SIG-M5 (cell line): ENCODE measurements around the gene C19orf47.
"Not testable (repeated sequence)": the region's sequence is repeated elsewhere in the genome, so short reads cannot be mapped to it uniquely, and the experiment has no call there.

ENCODE experiments used
- DNase-seq: peaks from one replicate; lab custom pipeline; 2025; lab: John Stamatoyannopoulos, UW

C19orf47 gene

DNA sequence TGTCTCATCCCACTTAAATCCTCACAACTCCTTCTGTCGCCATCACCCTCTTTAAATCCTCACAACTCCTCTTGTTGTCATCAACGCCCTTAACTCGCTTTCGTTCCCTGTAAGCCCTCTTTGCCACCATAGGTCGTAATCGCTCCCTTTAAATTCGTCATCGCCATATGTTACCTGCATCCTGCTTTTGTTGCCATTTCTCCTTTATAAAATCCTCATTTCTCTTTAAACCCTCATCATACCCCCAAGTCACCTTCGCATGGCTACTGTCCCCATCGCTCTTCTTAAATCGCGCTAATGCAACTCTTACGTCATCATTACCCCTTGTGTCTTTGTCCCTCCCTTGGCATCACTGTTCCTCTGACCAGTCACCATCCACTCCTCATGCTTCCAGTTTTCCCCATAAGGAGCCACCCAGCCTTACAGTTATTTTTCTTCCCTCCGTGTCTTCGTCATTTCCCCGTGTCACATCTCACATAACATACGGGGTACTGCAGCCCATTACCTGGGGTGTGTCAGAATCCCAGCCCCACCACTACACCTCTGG, 837 bp upstream of the C19orf47 start:
- no peak for DNase-seq

DNA sequence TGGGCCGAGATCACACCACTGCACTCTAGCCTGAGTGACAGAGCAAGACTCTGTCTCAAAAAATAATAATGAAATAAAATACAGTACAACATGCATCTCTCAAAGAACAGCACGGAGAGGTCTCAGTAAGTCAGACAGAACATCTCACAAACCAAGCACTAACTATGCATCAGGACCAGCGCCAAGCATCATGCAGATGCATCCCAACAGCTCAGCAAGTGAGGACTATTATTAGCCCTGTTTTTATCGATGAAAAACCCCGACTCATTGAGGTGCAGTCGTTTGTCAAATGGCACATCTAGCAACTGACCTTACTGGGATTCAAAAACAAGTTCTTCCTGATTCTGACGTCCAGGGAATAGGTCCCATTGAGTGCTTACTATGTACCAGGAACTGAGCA, 3.8 kb downstream of the C19orf47 start:
- DNase-seq = no peak

GRCh38 chr19:40342644-40343311, 5.4 kb downstream of the C19orf47 start:
- no peak for DNase-seq

- no peak for DNase-seq
Measured at GRCh38 chr19:40341601-40342482, 6.4 kb downstream of the C19orf47 start.

- DNase-seq = no peak
Measured at GRCh38 chr19:40339018-40339728, 9.0 kb downstream of the C19orf47 start.

GRCh38 chr19:40337594-40337993, 10.6 kb downstream of the C19orf47 start:
- DNase-seq = no peak

GRCh38 chr19:40337107-40337506, 11.1 kb downstream of the C19orf47 start:
- no peak for DNase-seq

GRCh38 chr19:40336601-40336900, 11.6 kb downstream of the C19orf47 start:
- no peak for DNase-seq

DNA sequence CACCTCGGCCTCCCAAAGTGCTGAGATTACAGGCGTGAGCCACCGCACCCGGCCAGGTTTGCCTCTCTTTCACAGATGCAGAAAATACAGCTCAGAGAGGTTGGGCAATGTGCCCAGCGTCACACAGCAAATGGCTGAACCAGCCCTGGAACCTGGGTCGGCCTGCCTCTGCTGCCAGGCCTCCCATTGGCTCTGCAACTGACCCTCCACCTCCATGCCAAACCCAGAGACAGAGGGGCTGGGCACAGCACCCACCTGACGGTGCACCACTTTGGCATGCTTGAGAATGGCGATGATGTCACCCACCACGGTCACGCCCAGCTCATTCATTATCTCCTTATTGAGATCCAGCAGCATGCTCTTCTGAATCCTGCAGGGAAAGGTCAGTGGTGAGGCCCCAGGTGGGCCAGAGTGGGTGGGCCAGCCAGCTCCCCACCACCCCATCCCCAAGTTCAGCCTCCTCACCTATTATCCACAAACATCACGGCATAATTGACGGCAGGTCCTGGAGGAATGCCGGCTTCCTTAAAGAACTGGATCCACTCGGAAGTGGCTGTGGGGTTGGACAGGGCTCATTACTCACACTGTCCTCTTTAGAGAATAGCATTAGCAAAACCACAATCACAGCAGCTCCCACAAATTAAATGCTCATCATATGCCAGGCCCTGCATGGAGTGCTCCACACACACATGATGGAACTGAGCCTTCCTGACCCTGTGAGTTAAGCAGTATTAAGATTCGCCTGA, 12.2 kb downstream of the C19orf47 start:
- DNase-seq = no peak

DNA sequence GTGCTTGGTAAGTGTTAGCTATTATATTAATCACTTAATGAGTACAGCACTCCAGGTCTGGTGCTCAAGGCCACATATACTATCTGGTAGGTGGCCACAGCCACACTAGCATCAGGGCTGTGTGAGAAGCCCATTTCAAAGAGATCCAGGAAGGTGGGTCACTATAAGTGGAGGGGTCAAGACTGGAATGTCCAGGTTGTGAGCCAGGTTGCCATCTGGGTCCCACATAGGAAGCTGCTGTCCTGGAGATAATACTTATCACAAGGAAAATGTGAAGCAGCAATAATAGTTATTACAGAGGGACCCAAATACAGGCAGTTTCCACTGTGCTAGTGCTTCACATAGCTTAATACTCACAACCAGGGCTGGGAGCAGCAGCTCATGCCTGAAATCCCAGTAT, 13.1 kb downstream of the C19orf47 start:
- no peak for DNase-seq

DNA sequence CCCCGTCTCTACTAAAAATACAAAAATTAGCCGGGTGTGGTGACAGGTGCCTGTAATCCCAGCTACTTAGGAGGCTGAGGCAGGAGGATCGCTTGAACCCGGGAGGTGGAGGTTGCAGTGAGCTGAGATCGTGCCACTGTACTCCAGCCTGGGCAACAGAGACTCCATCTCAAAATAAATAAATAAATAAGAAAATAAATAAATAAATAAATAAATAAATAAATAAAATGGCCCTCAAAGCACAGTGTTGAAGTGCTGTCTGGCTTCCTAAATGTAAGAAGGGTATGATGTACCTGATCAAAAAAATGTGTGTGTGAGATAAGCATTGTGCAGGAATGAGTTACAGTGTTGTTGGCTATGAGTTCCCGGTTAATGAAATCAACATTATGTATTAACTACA, 15.1 kb downstream of the C19orf47 start:
- DNase-seq = not testable (repeated sequence)

DNA sequence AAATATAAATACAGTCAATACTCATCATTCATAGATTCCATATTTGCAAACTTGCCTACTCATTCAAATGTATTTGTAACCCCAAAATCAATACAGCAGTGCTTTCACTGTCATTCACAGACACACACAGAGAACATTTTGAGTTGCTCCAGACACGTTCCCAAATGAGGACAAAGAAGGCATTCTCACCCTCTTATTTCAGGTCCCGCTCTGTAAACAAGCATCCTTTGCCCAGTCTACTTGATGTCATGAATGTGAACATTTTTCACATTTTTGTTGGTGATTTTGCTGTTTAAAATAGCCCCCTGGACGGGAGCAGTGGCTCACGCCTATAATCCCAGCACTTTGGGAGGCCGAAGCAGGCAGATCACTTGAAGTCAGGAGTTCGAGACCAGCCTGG, 15.5 kb downstream of the C19orf47 start:
- no peak for DNase-seq

DNA sequence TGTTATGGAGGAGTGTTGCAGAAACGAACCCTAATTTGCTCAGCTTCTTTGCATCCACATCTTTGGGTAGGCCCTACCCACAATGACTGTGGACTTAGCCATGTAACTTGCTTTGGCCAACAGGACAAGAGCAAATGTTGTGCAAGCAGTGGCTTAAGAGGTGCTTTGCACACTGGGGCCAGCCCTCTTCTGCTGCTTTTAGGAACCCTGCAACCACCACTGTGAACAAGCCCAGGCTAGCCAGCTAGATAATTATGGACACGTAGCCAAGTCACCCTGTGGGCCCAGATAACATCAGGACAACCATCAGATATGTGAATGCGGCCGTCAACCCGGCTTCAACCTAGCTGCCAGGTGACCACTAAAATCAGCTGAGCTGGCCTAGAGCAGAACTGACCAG, 17.1 kb downstream of the C19orf47 start:
- DNase-seq = no peak

DNA sequence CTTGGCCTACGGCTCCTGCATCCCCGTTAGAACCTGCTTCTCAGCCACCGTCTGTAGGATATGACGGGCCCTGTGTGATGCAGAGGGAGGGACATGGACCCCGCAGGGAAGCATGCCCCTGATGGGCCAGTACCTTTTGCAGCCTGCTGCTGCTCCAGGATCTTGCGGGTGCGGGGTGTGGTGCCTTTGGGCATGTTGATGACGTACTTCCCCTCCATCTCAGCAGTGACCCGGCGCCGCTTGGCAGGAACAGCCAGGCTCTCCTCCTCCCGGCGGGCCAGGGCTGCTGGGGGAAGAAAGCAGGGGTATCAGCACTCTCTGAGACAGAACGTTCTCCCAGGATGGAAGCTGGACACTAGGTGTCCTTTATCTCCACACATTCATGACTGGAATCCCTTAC, 22.0 kb downstream of the C19orf47 start:
- no peak for DNase-seq

DNA sequence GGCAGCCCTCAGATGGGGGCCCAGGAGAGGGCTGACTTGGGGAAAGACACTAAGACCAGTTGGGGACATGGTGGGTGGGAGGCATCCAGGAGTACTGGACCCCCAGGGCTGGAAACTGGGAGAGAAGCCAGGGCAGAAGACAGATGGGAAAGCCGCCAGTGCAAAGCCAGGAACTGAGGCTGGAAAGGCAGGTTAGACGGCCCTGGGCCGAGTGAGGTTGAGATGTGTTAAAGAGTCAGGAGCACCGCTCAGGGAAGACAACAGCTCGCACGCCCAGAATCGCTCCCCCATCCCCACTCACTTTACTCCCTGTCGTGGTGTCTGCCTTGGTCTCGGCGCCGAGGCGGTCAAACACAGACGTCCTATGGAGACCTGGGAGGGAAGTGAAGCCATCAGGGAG, 24.5 kb downstream of the C19orf47 start:
- DNase-seq = no peak

DNA sequence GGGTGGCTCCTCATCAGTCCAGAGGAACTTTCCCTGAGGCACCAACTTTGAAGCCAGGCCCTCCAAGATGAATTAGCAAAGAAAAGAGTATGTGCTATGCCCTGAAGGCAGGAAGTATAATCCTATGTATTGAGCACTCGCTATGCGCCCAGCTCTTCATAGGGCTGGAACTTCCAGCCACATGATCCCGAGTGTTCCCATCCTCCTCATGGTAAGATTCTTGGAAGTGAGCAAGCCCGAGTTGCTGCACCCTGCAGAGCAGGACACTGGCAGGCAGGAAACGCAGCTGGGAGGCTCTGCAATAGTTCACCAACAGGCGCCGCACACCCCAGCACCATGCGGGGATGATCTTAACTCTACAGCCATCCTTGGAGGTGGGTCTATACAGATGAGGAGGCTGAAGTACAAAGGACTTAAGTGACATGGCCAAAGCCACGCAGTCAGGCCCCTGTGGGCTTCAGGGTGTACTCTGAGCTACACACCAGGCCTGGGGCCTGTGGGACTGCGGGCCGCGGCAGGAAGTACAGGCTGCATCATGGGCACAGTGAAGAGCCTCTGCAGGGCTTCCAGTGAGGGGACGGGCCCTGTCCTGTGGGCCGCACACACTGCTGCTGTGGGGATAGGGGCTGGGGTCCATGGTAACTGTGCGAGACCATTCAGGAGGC, 25.1 kb downstream of the C19orf47 start:
- no peak for DNase-seq

GRCh38 chr19:40322271-40322610, 26.0 kb downstream of the C19orf47 start:
- DNase-seq = no peak

GRCh38 chr19:40321566-40322270, 26.5 kb downstream of the C19orf47 start:
- no peak for DNase-seq

GRCh38 chr19:40321076-40321475, 27.1 kb downstream of the C19orf47 start:
- no peak for DNase-seq

GRCh38 chr19:40320558-40320935, 27.6 kb downstream of the C19orf47 start:
- DNase-seq = no peak

GRCh38 chr19:40317338-40317737, 30.9 kb downstream of the C19orf47 start:
- no peak for DNase-seq
